Tibial nerve (tissue), 4 donors: Measurements from ENCODE around the gene FBLN7. TPM values are rescaled to one million over a fixed set of nuclear protein-coding genes. Genes with fewer than 3 reads are reported as not detected.

ENCODE experiments used
- DNase-seq, 2 donors: peaks; one replicate each; pipeline ENCODE4 v3.0.0-alpha.2; 2019; ENCODE audit warnings: low spot score in 2 of 2
- H3K27ac ChIP-seq, 4 donors: fragments of 200-600 bp; sonication (generic) in 3 of 4; one replicate each; pipeline ENCODE4 v1.5.1; 2017 to 2019; ENCODE audit warnings: mild to moderate bottlenecking in 1 of 4
- H3K27me3 ChIP-seq, 2 donors: fragments of 200-600 bp; sonication (generic) in 1 of 2; one replicate each; pipeline versions ENCODE4 v1.5.1 to v1.6.0; 2017 to 2019
- H3K36me3 ChIP-seq, 3 donors: fragments of 200-600 bp; sonication (generic); one replicate each; pipeline ENCODE4 v1.5.1; 2018 to 2019
- H3K4me1 ChIP-seq, 4 donors: fragments of 200-600 bp; sonication (generic) in 3 of 4; one replicate each; pipeline ENCODE4 v1.5.1; 2017 to 2019
- H3K4me3 ChIP-seq, 4 donors: fragments of 200-600 bp; sonication (generic) in 3 of 4; one replicate each; pipeline ENCODE4 v1.5.1; 2017 to 2019; ENCODE audit warnings: mild to moderate bottlenecking in 1 of 4, moderate library complexity in 1 of 4
- H3K9me3 ChIP-seq, 4 donors: fragments of 200-600 bp; sonication (generic) in 3 of 4; one replicate each; pipeline ENCODE4 v1.5.1; 2017 to 2019
- CTCF ChIP-seq, 5 experiments: fragments of 200-600 bp in 3 of 5; fragments of 450-650 bp in 2 of 5; sonication (generic) in 3 of 5; IDR thresholded peaks; one replicate each; pipeline ENCODE4 v1.5.1; 2016 to 2019; ENCODE audit warnings: antibody characterized with exemption in 5 of 5, mild to moderate bottlenecking in 3 of 5, moderate library complexity in 2 of 5
- EP300 ChIP-seq, 2 donors: sonication (generic); formaldehyde crosslinking; IDR thresholded peaks; one replicate each; pipeline ENCODE4 v1.6.1; 2017; ENCODE audit warnings: antibody characterized with exemption in 2 of 2, mild to moderate bottlenecking in 1 of 2
- POLR2A ChIP-seq, 2 donors: fragments of 450-650 bp; IDR thresholded peaks; one replicate each; pipeline ENCODE4 v1.6.1; 2017; ENCODE audit warnings: antibody characterized with exemption in 2 of 2, mild to moderate bottlenecking in 2 of 2, moderate library complexity in 2 of 2
- whole genome bisulfite sequencing, 2 donors: methylation state at CpG; one replicate each; pipeline ENCODE4 v1.1.5; 2018; 5-methylcytosine and 5-hydroxymethylcytosine counted together
- total RNA-seq, 4 donors: library from RNA; depleted of rRNA; stranded (reverse); fragments of >200 nt; gene quantifications; one replicate each; pipeline ENCODE4 v1.1.0, GENCODE V29; 2016

The FBLN7 gene
- total RNA-seq, 4 donors from 2014 or later, result 0.60 to 3.9 (median 2.6) TPM

- Histone ChIP-seq H3K4me1 (no peaks in the 10 kb centered on the region), H3K4me3 (no peak overlapping the region), H3K36me3 (no peaks in the 10 kb centered on the region), H3K27ac (no peak overlapping the region), H3K9me3 (no peaks in the 10 kb centered on the region), H3K27me3 (no peaks in the 10 kb centered on the region)
- TF ChIP-seq POLR2A (IDR thresholded peaks at IDR 0.05), result no peak
- no peak for TF ChIP-seq CTCF (IDR thresholded peaks at IDR 0.05)
- TF ChIP-seq EP300 (IDR thresholded peaks at IDR 0.05), result no peak
- 85 to 88% methylated on average over 12 of the region's 12 CpGs for WGBS, 2 donors
- DNase-seq, result no peak
Measured at GRCh38 chr2:112153179-112153490, 14.9 kb downstream of the FBLN7 start.

- no peaks in the 10 kb centered on the region for H3K27me3 ChIP-seq
- H3K27ac ChIP-seq, result no peak overlapping the region
- no peak for DNase-seq
- H3K4me1 ChIP-seq, result no peaks in the 10 kb centered on the region
- TF ChIP-seq EP300 (IDR thresholded peaks at IDR 0.05) (no peak), CTCF (IDR thresholded peaks at IDR 0.05) (no peak), POLR2A (IDR thresholded peaks at IDR 0.05) (no peak)
- H3K36me3 ChIP-seq, result no peaks in the 10 kb centered on the region
- 98% methylated on average over 10 of the region's 10 CpGs for WGBS, 2 donors
- H3K9me3 ChIP-seq, result no peaks in the 10 kb centered on the region
- H3K4me3 ChIP-seq, result no peak overlapping the region
Measured at GRCh38 chr2:112153501-112153900, 15.3 kb downstream of the FBLN7 start.

- Histone ChIP-seq H3K27ac (no peak overlapping the region), H3K9me3 (no peaks in the 10 kb centered on the region), H3K36me3 (no peaks in the 10 kb centered on the region), H3K27me3 (no peaks in the 10 kb centered on the region), H3K4me3 (no peak overlapping the region), H3K4me1 (no peaks in the 10 kb centered on the region)
- 79 to 86% methylated on average over 12 to 14 of the region's 14 CpGs for WGBS, 2 donors
- DNase-seq, result no peak
- TF ChIP-seq CTCF (IDR thresholded peaks at IDR 0.05) (no peak), EP300 (IDR thresholded peaks at IDR 0.05) (no peak), POLR2A (IDR thresholded peaks at IDR 0.05) (no peak)
Measured at GRCh38 chr2:112154246-112155117, 16.3 kb downstream of the FBLN7 start.

GRCh38 chr2:112155331-112156151 is 17.4 kb downstream of the FBLN7 start:
- no peak for DNase-seq
- Histone ChIP-seq H3K36me3 (no peaks in the 10 kb centered on the region), H3K4me1 (no peaks in the 10 kb centered on the region), H3K27ac (no peak overlapping the region), H3K9me3 (no peaks in the 10 kb centered on the region), H3K27me3 (no peaks in the 10 kb centered on the region), H3K4me3 (no peak overlapping the region)
- WGBS, 2 donors, result 85 to 88% methylated on average over 25 of the region's 27 CpGs
- no peak for TF ChIP-seq CTCF (IDR thresholded peaks at IDR 0.05)
